HFFc6 (cell line): ENCODE results near the gene TXNRD2. TPM values are rescaled to one million over a fixed set of nuclear protein-coding genes. Genes with fewer than 3 reads are reported as not detected.

Experiments used
- DNase-seq: peaks from one replicate; pipeline ENCODE4 v3.0.0-alpha.2; 2018
- H3K27ac Mint-ChIP-seq: 2 replicates; pipeline ENCODE4 v1.8.0; 2020; ENCODE audit warnings: mild to moderate bottlenecking, mixed read lengths
- H3K27me3 Mint-ChIP-seq: 2 replicates; pipeline ENCODE4 v1.8.0; 2021; ENCODE audit warnings: mild to moderate bottlenecking, moderate library complexity, mixed read lengths; ENCODE audit not compliant: insufficient read depth
- H3K36me3 Mint-ChIP-seq: 2 replicates; pipeline ENCODE4 v1.8.0; 2021; ENCODE audit warnings: low read depth, mixed read lengths
- H3K4me1 Mint-ChIP-seq: 2 replicates; pipeline ENCODE4 v1.8.0; 2020; ENCODE audit warnings: low read depth, mixed read lengths
- H3K4me3 Mint-ChIP-seq: 2 replicates; pipeline ENCODE4 v1.8.0; 2020; ENCODE audit warnings: mild to moderate bottlenecking, moderate library complexity, mixed read lengths
- H3K9me3 Mint-ChIP-seq: 2 replicates; pipeline ENCODE4 v1.8.0; 2020; ENCODE audit warnings: mild to moderate bottlenecking, mixed read lengths
- CTCF ChIP-seq: fragments of 200-600 bp; sonication (generic); IDR thresholded peaks from 2 replicates; pipeline ENCODE4 v1.5.0; 2021; ENCODE audit warnings: antibody characterized with exemption, mild to moderate bottlenecking
- total RNA-seq, 6 experiments: library from RNA; stranded (reverse); fragmentation: NEBNext Ultra II Directional; extraction: Animal tissue kit (Norgen Biotek cat#: 25700); gene quantifications; 2 replicates in 1 of 6; 3 replicates in 5 of 6; pipeline ENCODE4 v1.2.3, GENCODE V29; 2021

The TXNRD2 gene
- total RNA-seq, 6 experiments from 2014 or later = 24.8 to 30.6 (median 28.3) TPM

GRCh38 chr22:19853879-19854777 is 87.5 kb downstream of the TXNRD2 start:
- Mint-ChIP-seq H3K9me3 (no peaks in the 10 kb centered on the region), H3K4me1 (peaks cover 48% of the 10 kb centered on the region), H3K27ac (peak overlapping the region; percentile 90), H3K27me3 (no peaks in the 10 kb centered on the region; the same call in none of the 2 replicates), H3K4me3 (peak overlapping the region; percentile 97), H3K36me3 (peaks cover 26% of the 10 kb centered on the region)
- TF ChIP-seq CTCF = no peak
- no peak for DNase-seq

GRCh38 chr22:19853058-19853878 is 88.3 kb downstream of the TXNRD2 start:
- peaks cover 3% of the 10 kb centered on the region for H3K27me3 Mint-ChIP-seq
- H3K9me3 Mint-ChIP-seq = no peaks in the 10 kb centered on the region
- peak overlapping the region; percentile 90 for H3K27ac Mint-ChIP-seq
- H3K4me1 Mint-ChIP-seq = peaks cover 55% of the 10 kb centered on the region
- no peak for TF ChIP-seq CTCF
- H3K4me3 Mint-ChIP-seq = peak overlapping the region; percentile 97
- H3K36me3 Mint-ChIP-seq = peaks cover 26% of the 10 kb centered on the region
- no peak for DNase-seq

DNA sequence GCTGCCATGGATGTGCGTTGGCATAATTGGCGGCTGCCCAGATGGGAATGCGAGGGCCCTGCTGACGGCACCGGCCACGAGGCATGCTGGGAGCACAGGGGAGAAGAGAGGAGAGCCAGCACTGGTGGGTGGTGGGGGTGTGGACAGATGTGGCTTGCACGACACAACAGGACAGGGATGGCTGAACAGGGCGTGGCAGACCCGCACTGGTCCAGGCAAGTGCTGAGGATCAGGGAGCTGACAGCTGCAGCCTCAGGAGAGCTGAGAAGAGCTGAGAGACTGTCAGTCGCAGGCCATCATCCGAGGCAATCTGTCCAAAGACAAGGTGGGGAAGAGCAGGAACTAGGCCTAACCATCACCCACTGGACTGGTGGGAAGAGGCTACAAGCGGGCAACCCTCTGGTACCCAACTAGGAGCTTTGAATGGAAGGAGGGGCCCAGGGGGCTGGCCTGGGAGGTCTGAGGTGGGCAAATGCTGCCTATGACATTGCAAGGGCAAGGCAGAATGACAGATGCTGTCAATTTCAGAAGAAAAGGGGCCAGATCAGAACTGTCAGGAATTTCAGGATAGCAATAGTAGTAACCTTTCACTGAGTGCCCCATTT is 89.3 kb downstream of the TXNRD2 start:
- no peak for DNase-seq
- Mint-ChIP-seq H3K4me1 (peaks cover 55% of the 10 kb centered on the region), H3K9me3 (no peaks in the 10 kb centered on the region), H3K27me3 (peaks cover 3% of the 10 kb centered on the region), H3K36me3 (peaks cover 26% of the 10 kb centered on the region), H3K27ac (peak overlapping the region; percentile 33), H3K4me3 (peak overlapping the region; percentile 97)
- TF ChIP-seq CTCF = no peak

DNA sequence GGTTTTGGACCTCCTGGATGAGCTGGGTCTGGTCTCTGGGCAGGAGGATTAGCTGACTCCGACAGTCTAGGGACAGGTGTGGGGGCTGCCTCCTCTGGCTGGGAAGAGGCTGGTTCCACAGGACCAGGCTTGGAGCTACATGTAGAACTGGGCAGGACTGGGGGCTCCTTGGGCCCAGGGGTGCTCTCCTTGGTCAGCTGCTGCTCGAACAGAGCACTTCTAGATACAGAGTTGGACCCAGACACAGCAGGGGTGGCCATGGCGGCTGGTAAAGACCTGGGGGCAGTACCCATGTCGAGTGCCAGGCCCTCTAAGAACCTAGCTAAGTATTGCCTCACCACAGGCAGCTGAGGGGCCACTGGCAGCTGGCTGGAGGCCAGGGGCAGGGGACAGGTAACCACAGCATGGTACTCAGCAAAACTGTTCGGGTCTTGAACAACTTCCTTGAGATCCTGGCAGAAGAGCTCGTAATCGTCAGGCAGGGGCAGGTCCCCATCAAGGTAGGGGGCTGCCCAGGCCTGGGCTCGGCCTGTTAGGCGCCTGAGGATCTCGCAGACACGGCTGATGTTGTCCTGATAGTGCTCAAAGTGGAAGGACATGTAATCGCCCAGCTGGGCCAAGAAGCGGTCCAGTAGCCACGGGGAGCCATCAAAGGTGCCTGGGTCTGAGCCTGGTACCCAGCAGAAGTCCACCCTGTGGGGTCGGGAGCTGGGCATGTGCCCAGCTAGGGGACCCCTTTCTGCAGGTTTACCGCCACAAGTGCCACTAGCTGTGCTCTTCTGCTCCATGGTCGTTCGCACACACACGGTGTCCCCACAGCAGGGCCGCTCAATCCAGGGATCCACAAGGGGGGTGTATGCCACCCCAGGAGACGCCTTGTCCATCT is 90.1 kb downstream of the TXNRD2 start:
- H3K27ac Mint-ChIP-seq = no peak overlapping the region
- no peak for DNase-seq
- peak overlapping the region; percentile 97; the same call in 1 of the 2 replicates for H3K4me3 Mint-ChIP-seq
- peaks cover 3% of the 10 kb centered on the region for H3K27me3 Mint-ChIP-seq
- H3K4me1 Mint-ChIP-seq = peaks cover 55% of the 10 kb centered on the region
- H3K9me3 Mint-ChIP-seq = no peaks in the 10 kb centered on the region
- no peak for TF ChIP-seq CTCF
- H3K36me3 Mint-ChIP-seq = peaks cover 26% of the 10 kb centered on the region

GRCh38 chr22:19850763-19851109 is 90.9 kb downstream of the TXNRD2 start:
- Mint-ChIP-seq H3K27ac (peak overlapping the region; percentile 59), H3K27me3 (peaks cover 3% of the 10 kb centered on the region), H3K36me3 (peaks cover 26% of the 10 kb centered on the region), H3K4me1 (peaks cover 52% of the 10 kb centered on the region), H3K4me3 (no peak overlapping the region), H3K9me3 (no peaks in the 10 kb centered on the region)
- TF ChIP-seq CTCF = no peak
- DNase-seq = no peak
